Lower leg skin (tissue), 3 donors: ENCODE data around the gene KCNE4.

ENCODE experiments used
- POLR2A ChIP-seq, 2 donors: fragments of 450-650 bp; IDR thresholded peaks; one replicate each; pipeline ENCODE4 v1.6.1; 2016 to 2017; ENCODE audit warnings: antibody characterized with exemption in 2 of 2, mild to moderate bottlenecking in 1 of 2, moderate library complexity in 1 of 2
- TF ChIP-seq, protein P1 (sequence below), 3 donors: fragments of 450-650 bp; IDR thresholded peaks; one replicate each; pipeline ENCODE4 v1.5.1; 2016; ENCODE audit warnings: antibody characterized with exemption in 3 of 3, mild to moderate bottlenecking in 3 of 3, moderate library complexity in 2 of 3

DNA sequence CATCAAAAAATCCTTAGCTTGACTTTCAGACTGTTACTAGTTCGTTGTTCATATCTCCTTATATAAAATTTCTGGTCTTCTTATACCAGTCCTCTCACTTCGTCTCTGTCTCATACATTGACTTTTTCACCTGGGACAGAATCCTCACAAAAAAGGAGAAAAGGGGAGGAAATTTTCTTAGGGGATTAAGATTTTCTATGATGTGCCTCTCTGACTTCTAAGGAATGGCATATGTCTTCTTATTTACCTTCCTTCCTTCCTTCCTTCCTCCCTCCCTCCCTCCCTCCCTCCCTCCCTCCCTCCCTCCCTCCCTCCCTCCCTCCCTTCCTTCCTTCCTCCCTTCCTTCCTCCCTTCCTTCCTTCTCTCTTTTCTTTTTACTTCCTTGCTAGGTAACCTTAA is 27.9 kb downstream of the KCNE4 start:
- TF ChIP-seq, protein P1, sequence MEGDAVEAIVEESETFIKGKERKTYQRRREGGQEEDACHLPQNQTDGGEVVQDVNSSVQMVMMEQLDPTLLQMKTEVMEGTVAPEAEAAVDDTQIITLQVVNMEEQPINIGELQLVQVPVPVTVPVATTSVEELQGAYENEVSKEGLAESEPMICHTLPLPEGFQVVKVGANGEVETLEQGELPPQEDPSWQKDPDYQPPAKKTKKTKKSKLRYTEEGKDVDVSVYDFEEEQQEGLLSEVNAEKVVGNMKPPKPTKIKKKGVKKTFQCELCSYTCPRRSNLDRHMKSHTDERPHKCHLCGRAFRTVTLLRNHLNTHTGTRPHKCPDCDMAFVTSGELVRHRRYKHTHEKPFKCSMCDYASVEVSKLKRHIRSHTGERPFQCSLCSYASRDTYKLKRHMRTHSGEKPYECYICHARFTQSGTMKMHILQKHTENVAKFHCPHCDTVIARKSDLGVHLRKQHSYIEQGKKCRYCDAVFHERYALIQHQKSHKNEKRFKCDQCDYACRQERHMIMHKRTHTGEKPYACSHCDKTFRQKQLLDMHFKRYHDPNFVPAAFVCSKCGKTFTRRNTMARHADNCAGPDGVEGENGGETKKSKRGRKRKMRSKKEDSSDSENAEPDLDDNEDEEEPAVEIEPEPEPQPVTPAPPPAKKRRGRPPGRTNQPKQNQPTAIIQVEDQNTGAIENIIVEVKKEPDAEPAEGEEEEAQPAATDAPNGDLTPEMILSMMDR (IDR thresholded peaks at IDR 0.05), result no peak
- no peak for TF ChIP-seq POLR2A (IDR thresholded peaks at IDR 0.05)
